Uterus (tissue), 4 donors: ENCODE data around the gene TAPT1. TPM values are rescaled to one million over a fixed set of nuclear protein-coding genes. Genes with fewer than 3 reads are reported as not detected.

Source experiments
- DNase-seq, 2 donors: peaks; one replicate each; pipeline ENCODE4 v3.0.0-alpha.2; 2019 to 2020
- H3K27ac ChIP-seq, 2 donors: fragments of 200-600 bp; sonication (generic); 1 replicate in 1 of 2; 2 replicates in 1 of 2; pipeline ENCODE4 v1.5.1; 2016 to 2018
- H3K27me3 ChIP-seq, 2 donors: fragments of 200-600 bp; sonication (generic); one replicate each; pipeline ENCODE4 v1.5.1; 2018 to 2019; ENCODE audit warnings: control low read depth in 1 of 2
- H3K36me3 ChIP-seq, 2 donors: fragments of 200-600 bp; sonication (generic); one replicate each; pipeline ENCODE4 v1.5.1; 2019; ENCODE audit warnings: control low read depth in 1 of 2
- H3K4me1 ChIP-seq, 2 donors: fragments of 200-600 bp; sonication (generic); one replicate each; pipeline ENCODE4 v1.5.1; 2018 to 2019; ENCODE audit warnings: control low read depth in 1 of 2
- H3K4me3 ChIP-seq, 2 donors: fragments of 200-600 bp; sonication (generic); 1 replicate in 1 of 2; 2 replicates in 1 of 2; pipeline ENCODE4 v1.5.1; 2018 to 2019; ENCODE audit warnings: mild to moderate bottlenecking in 1 of 2
- H3K9me3 ChIP-seq, 2 donors: fragments of 200-600 bp; sonication (generic); one replicate each; pipeline ENCODE4 v1.5.1; 2019; ENCODE audit warnings: control low read depth in 1 of 2
- CTCF ChIP-seq, 4 experiments: fragments of 200-600 bp in 2 of 4; fragments of 450-650 bp in 2 of 4; sonication (generic) in 2 of 4; IDR thresholded peaks; one replicate each; pipeline ENCODE4 v1.5.1; 2016 to 2019; ENCODE audit warnings: antibody characterized with exemption in 4 of 4, mild to moderate bottlenecking in 2 of 4, moderate library complexity in 1 of 4
- POLR2A ChIP-seq, 2 donors: fragments of 450-650 bp; IDR thresholded peaks; one replicate each; pipeline ENCODE4 v1.6.1; 2016; ENCODE audit warnings: antibody characterized with exemption in 2 of 2, mild to moderate bottlenecking in 1 of 2, moderate library complexity in 1 of 2
- intact Hi-C: fragments of 100-400 bp; cut with DNase I; formaldehyde crosslinking; loops from one replicate; pipeline ENCODE4 v1.15.1; 2023; ENCODE audit warnings: low total_unique reads
- total RNA-seq, 4 donors: library from RNA; depleted of rRNA in 3 of 4; stranded (reverse); fragments of >200 nt in 3 of 4; gene quantifications; one replicate each; pipeline versions ENCODE4 v1.1.0 to v1.2.4, GENCODE V29; 2014 to 2023
- donor health status: DM: yes; HTN: yes; CAD: no.

The TAPT1 gene
- total RNA-seq, 4 donors from 2014 or later = 28.2 to 68.5 (median 63.5) TPM

GRCh38 chr4:16237715-16238114 lies 11.4 kb upstream of the TAPT1 start:
- no peaks in the 10 kb centered on the region for H3K9me3 ChIP-seq
- intact Hi-C loops = no loop called here
- no peaks in the 10 kb centered on the region for H3K27me3 ChIP-seq
- H3K27ac ChIP-seq = no peak overlapping the region
- no peaks in the 10 kb centered on the region for H3K4me1 ChIP-seq
- TF ChIP-seq POLR2A (IDR thresholded peaks at IDR 0.05) (no peak), CTCF (IDR thresholded peaks at IDR 0.05) (no peak)
- H3K4me3 ChIP-seq = no peak overlapping the region
- no peaks in the 10 kb centered on the region for H3K36me3 ChIP-seq
- no peak for DNase-seq

GRCh38 chr4:16236402-16237023 lies 10.2 kb upstream of the TAPT1 start:
- Histone ChIP-seq H3K4me3 (no peak overlapping the region), H3K27ac (no peak overlapping the region), H3K27me3 (no peaks in the 10 kb centered on the region), H3K4me1 (no peaks in the 10 kb centered on the region), H3K36me3 (no peaks in the 10 kb centered on the region), H3K9me3 (no peaks in the 10 kb centered on the region)
- DNase-seq = no peak
- TF ChIP-seq POLR2A (IDR thresholded peaks at IDR 0.05) (no peak), CTCF (IDR thresholded peaks at IDR 0.05) (no peak)
- intact Hi-C loops = no loop called here

- Histone ChIP-seq H3K9me3 (no peaks in the 10 kb centered on the region), H3K27ac (no peak overlapping the region), H3K4me3 (no peak overlapping the region), H3K36me3 (no peaks in the 10 kb centered on the region), H3K27me3 (no peaks in the 10 kb centered on the region), H3K4me1 (no peaks in the 10 kb centered on the region)
- no peak for DNase-seq
- intact Hi-C loops = no loop called here
- TF ChIP-seq CTCF (IDR thresholded peaks at IDR 0.05) (no peak), POLR2A (IDR thresholded peaks at IDR 0.05) (no peak)
Observed at GRCh38 chr4:16235209-16235608, 8.9 kb upstream of the TAPT1 start.

- Histone ChIP-seq H3K4me3 (no peak overlapping the region), H3K4me1 (no peaks in the 10 kb centered on the region), H3K27me3 (no peaks in the 10 kb centered on the region), H3K9me3 (no peaks in the 10 kb centered on the region), H3K27ac (peak overlapping the region; percentile 26 to 31), H3K36me3 (no peaks in the 10 kb centered on the region)
- intact Hi-C loops = no loop called here
- TF ChIP-seq POLR2A (IDR thresholded peaks at IDR 0.05) (no peak), CTCF (IDR thresholded peaks at IDR 0.05) (no peak)
- peak in 1 of 2 donors; percentile 60 for DNase-seq
Observed at GRCh38 chr4:16233569-16234177, 7.4 kb upstream of the TAPT1 start.

GRCh38 chr4:16231570-16232245 lies 5.4 kb upstream of the TAPT1 start:
- no peaks in the 10 kb centered on the region for H3K9me3 ChIP-seq
- intact Hi-C loops = no loop called here
- H3K27ac ChIP-seq = peak overlapping the region; percentile 65 to 79
- DNase-seq = no peak
- H3K27me3 ChIP-seq = no peaks in the 10 kb centered on the region
- H3K36me3 ChIP-seq = no peaks in the 10 kb centered on the region
- TF ChIP-seq POLR2A (IDR thresholded peaks at IDR 0.05) (no peak), CTCF (IDR thresholded peaks at IDR 0.05) (no peak)
- H3K4me1 ChIP-seq = no peaks in the 10 kb centered on the region
- peak overlapping the region in 1 of 2 donors; percentile 11 for H3K4me3 ChIP-seq
